NT2/D1 (cell line): ENCODE results near the gene AK6.

ENCODE experiments used
- SUZ12 ChIP-seq: IDR thresholded peaks from 2 replicates; pipeline ENCODE4 v1.6.1; 2011; ENCODE audit not compliant: insufficient read length, insufficient read depth; ENCODE audit errors: extremely low read depth
- YY1 ChIP-seq: IDR thresholded peaks from 2 replicates; pipeline ENCODE4 v1.6.1; 2011; ENCODE audit not compliant: insufficient read length, insufficient read depth
- ZNF274 ChIP-seq: IDR thresholded peaks from 2 replicates; pipeline ENCODE4 v1.6.1; 2011; ENCODE audit warnings: mild to moderate bottlenecking, low read depth, low read length

DNA sequence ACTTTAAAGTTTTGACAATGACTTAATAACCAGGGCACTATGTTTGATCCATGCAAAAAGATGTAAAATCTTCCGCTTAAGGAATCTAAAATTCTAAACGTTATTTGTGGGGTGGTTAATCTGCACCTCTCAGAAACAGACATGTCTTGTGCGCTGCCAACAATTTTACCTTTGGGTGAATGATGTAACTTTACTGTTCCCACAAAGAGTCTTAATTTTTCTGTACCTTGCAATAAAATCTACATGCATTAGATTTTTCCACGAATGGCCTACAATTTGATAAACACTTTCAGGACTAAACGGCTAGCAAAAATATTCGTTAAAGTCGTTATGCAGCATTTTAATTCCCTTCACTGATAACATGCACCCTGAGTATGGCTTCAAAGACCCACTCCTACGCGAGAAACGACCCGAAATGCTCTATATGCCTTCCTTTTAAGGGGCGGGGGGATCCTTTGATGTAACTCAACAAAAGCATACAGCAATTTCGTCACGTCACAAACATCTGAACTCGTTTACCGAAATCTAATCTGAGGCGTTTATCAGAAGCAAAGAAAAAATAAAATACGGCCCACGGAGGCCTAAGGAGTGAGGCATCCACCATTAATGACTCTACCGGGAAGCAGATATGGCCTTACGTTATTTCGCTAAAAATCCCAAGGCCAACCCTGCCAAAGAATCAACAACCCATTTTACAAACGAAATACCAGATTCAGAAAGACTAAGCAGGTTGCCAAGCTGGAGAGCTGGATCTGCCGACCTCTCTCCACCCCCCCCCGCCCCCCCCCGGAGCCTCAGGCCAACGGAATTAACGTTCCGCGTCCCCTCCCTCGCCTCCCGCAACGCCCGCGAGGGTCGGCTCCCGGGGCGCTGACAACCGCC is 621 bp downstream of the AK6 start:
- TF ChIP-seq ZNF274 (no peak), SUZ12 (no peak), YY1 (no peak)
